Small intestine (tissue), 7 donors: ENCODE results near the gene LMNA. TPM values are rescaled to one million over a fixed set of nuclear protein-coding genes. Genes with fewer than 3 reads are reported as not detected.

Source experiments
- DNase-seq, 2 donors: peaks; one replicate each; pipeline versions ENCODE4 v3.0.0 to v3.0.0-alpha.2; 2013
- FAIRE-seq: peaks from 2 replicates; lab custom pipeline; 2012; peaks lifted over from hg19 to GRCh38; lab: Jason Lieb, UNC
- H3K27ac ChIP-seq, 3 donors: one replicate each; pipeline ENCODE4 v1.5.1; 2013; ENCODE audit warnings: low read length in 2 of 3, mild to moderate bottlenecking in 2 of 3, control low read depth in 1 of 3, inconsistent platforms in 1 of 3, low read depth in 1 of 3, moderate library complexity in 1 of 3
- H3K27me3 ChIP-seq, 3 donors: one replicate each; pipeline ENCODE4 v1.6.1; 2013; ENCODE audit warnings: low read length in 3 of 3, inconsistent platforms in 1 of 3; ENCODE audit not compliant: control insufficient read depth in 3 of 3, insufficient read depth in 3 of 3
- H3K36me3 ChIP-seq, 3 donors: one replicate each; pipeline ENCODE4 v1.6.1; 2013; ENCODE audit warnings: low read length in 3 of 3, inconsistent platforms in 1 of 3, low read depth in 1 of 3, mild to moderate bottlenecking in 1 of 3, moderate library complexity in 1 of 3; ENCODE audit not compliant: control insufficient read depth in 3 of 3, insufficient read depth in 2 of 3
- H3K4me1 ChIP-seq, 3 donors: one replicate each; pipeline ENCODE4 v1.6.1; 2013; ENCODE audit warnings: low read length in 2 of 3, inconsistent platforms in 1 of 3, low read depth in 1 of 3, mild to moderate bottlenecking in 1 of 3, moderate library complexity in 1 of 3; ENCODE audit not compliant: control insufficient read depth in 3 of 3, insufficient read depth in 2 of 3
- H3K4me3 ChIP-seq, 3 donors: one replicate each; pipeline ENCODE4 v1.5.1; 2013; ENCODE audit warnings: low read length in 3 of 3, control low read depth in 1 of 3, inconsistent platforms in 1 of 3, low read depth in 1 of 3, mild to moderate bottlenecking in 1 of 3, moderate library complexity in 1 of 3
- H3K9me3 ChIP-seq, 2 donors: one replicate each; pipeline ENCODE4 v1.6.1; 2013; ENCODE audit warnings: low read depth in 1 of 2, low read length in 1 of 2; ENCODE audit not compliant: control insufficient read depth in 2 of 2, insufficient read depth in 1 of 2
- WGBS, 3 donors: extraction: QIAGEN DNeasy Blood & Tissue Kit; methylation state at CpG; one replicate each; pipeline ENCODE4 v1.1.7; 2013; 5-methylcytosine and 5-hydroxymethylcytosine counted together
- polyA plus RNA-seq, 4 donors: library from polyadenylated mRNA; stranded (reverse) in 3 of 4; unstranded in 1 of 4; fragments of 200-250 nt in 3 of 4; fragments of 120-200 nt in 1 of 4; gene quantifications; one replicate each; pipeline versions ENCODE4 v1.2.1 to v1.2.3, GENCODE V29; 2013
- donor health status: healthy with polysubstance abuse.
- donor health status: control.
- donor health status: control.
- donor health status: Bipolar disorder and iron deficiency.
- donor health status: healthy.

LMNA gene
- polyA plus RNA-seq, 4 donors = 89.7 to 168 (median 105) TPM

GRCh38 chr1:156157506-156157905, 43.0 kb downstream of the LMNA start:
- no peak for DNase-seq
- no peaks in the 10 kb centered on the region for H3K36me3 ChIP-seq
- H3K27me3 ChIP-seq = peaks cover 0 to 4% (median 0%) of the 10 kb centered on the region in 3 donors
- WGBS, 3 donors = 78 to 87% (median 79%) methylated on average over 3 of the region's 3 CpGs
- no peak for FAIRE-seq
- H3K27ac ChIP-seq = peak overlapping the region in 1 of 3 donors; percentile 42
- peaks cover 0 to 19% (median 2%) of the 10 kb centered on the region in 3 donors for H3K4me1 ChIP-seq
- H3K9me3 ChIP-seq = no peaks in the 10 kb centered on the region
- H3K4me3 ChIP-seq = no peak overlapping the region

- Histone ChIP-seq H3K27ac (peak overlapping the region in 1 of 3 donors; percentile 42), H3K4me1 (peaks cover 0 to 24% (median 2%) of the 10 kb centered on the region in 3 donors), H3K4me3 (no peak overlapping the region), H3K27me3 (peaks cover 0 to 4% (median 0%) of the 10 kb centered on the region in 3 donors), H3K36me3 (no peaks in the 10 kb centered on the region), H3K9me3 (no peaks in the 10 kb centered on the region)
- WGBS, 3 donors = 66 to 86% (median 85%) methylated on average over 5 of the region's 5 CpGs
- no peak for DNase-seq
- no peak for FAIRE-seq
Measured at GRCh38 chr1:156157966-156158365, 43.5 kb downstream of the LMNA start.

GRCh38 chr1:156160000-156160742, 45.7 kb downstream of the LMNA start:
- WGBS, 3 donors = 64 to 74% (median 74%) methylated on average over 13 of the region's 13 CpGs
- Histone ChIP-seq H3K27ac (peak overlapping the region in 2 of 3 donors; percentile 70 to 77), H3K4me3 (peak overlapping the region in 1 of 3 donors; percentile 45), H3K27me3 (peaks cover 0 to 4% (median 0%) of the 10 kb centered on the region in 3 donors), H3K4me1 (peaks cover 0 to 26% (median 2%) of the 10 kb centered on the region in 3 donors), H3K9me3 (no peaks in the 10 kb centered on the region), H3K36me3 (no peaks in the 10 kb centered on the region)
- FAIRE-seq = no peak
- DNase-seq = no peak

GRCh38 chr1:156160743-156161171, 46.2 kb downstream of the LMNA start:
- Histone ChIP-seq H3K4me3 (peak overlapping the region in 2 of 3 donors; percentile 35 to 45), H3K27me3 (no peaks in the 10 kb centered on the region), H3K27ac (peak overlapping the region in 2 of 3 donors; percentile 70 to 77), H3K9me3 (no peaks in the 10 kb centered on the region), H3K4me1 (peaks cover 0 to 26% (median 2%) of the 10 kb centered on the region in 3 donors), H3K36me3 (no peaks in the 10 kb centered on the region)
- FAIRE-seq = no peak
- 7 to 14% (median 11%) methylated on average over 13 to 22 of the region's 22 CpGs for WGBS, 3 donors
- DNase-seq = peak; percentile 57 to 89

GRCh38 chr1:156162430-156163037, 48.0 kb downstream of the LMNA start:
- WGBS, 3 donors = 43 to 78% (median 61%) methylated on average over 5 of the region's 5 CpGs
- no peak for FAIRE-seq
- Histone ChIP-seq H3K4me1 (peaks cover 0 to 26% (median 2%) of the 10 kb centered on the region in 3 donors), H3K9me3 (no peaks in the 10 kb centered on the region), H3K4me3 (no peak overlapping the region), H3K27ac (peak overlapping the region in 1 of 3 donors; percentile 1), H3K36me3 (no peaks in the 10 kb centered on the region), H3K27me3 (no peaks in the 10 kb centered on the region)
- peak in 1 of 2 donors; percentile 35 for DNase-seq

GRCh38 chr1:156163712-156164111, 49.2 kb downstream of the LMNA start:
- Histone ChIP-seq H3K27me3 (no peaks in the 10 kb centered on the region), H3K4me3 (no peak overlapping the region), H3K27ac (no peak overlapping the region), H3K9me3 (no peaks in the 10 kb centered on the region), H3K4me1 (peaks cover 0 to 26% (median 2%) of the 10 kb centered on the region in 3 donors), H3K36me3 (no peaks in the 10 kb centered on the region)
- DNase-seq (no peak), FAIRE-seq (no peak)
- 71 to 82% (median 79%) methylated on average over 1 of the region's 1 CpG for WGBS, 3 donors

- DNase-seq = no peak
- Histone ChIP-seq H3K4me3 (no peak overlapping the region), H3K4me1 (peaks cover 0 to 26% (median 2%) of the 10 kb centered on the region in 3 donors), H3K27ac (no peak overlapping the region), H3K27me3 (no peaks in the 10 kb centered on the region), H3K36me3 (no peaks in the 10 kb centered on the region), H3K9me3 (no peaks in the 10 kb centered on the region)
- WGBS, 3 donors = 76 to 89% (median 87%) methylated on average over 6 of the region's 6 CpGs
- no peak for FAIRE-seq
Measured at GRCh38 chr1:156164125-156164831, 49.8 kb downstream of the LMNA start.

- H3K4me1 ChIP-seq = peaks cover 0 to 26% (median 2%) of the 10 kb centered on the region in 3 donors
- FAIRE-seq = no peak
- no peaks in the 10 kb centered on the region for H3K36me3 ChIP-seq
- H3K27ac ChIP-seq = no peak overlapping the region
- no peaks in the 10 kb centered on the region for H3K27me3 ChIP-seq
- 63 to 83% (median 65%) methylated on average over 2 of the region's 2 CpGs for WGBS, 3 donors
- H3K4me3 ChIP-seq = no peak overlapping the region
- no peaks in the 10 kb centered on the region for H3K9me3 ChIP-seq
- DNase-seq = no peak
Measured at GRCh38 chr1:156165083-156165482, 50.6 kb downstream of the LMNA start.
